ENCODE data around the gene YAP1.
"Not testable (repeated sequence)": the region's sequence is repeated elsewhere in the genome, so short reads cannot be mapped to it uniquely, and the experiment has no call there.

The YAP1 gene

GRCh38 chr11:102256251-102256650 is 146.0 kb downstream of the YAP1 start:
- Histone ChIP-seq H3K36me3 (no peaks in the 10 kb centered on the region), H3K27me3 (no peaks in the 10 kb centered on the region), H3K4me1 (ENCODE audit: control insufficient read depth in 1 of 2, insufficient read depth in 1 of 2, low read depth in 1 of 2, low read length in 1 of 2) (no peaks in the 10 kb centered on the region), H3K4me3 (ENCODE audit: low read depth in 1 of 2, low read length in 1 of 2) (no peak overlapping the region), H3K27ac (no peak overlapping the region), H3K9me3 (no peaks in the 10 kb centered on the region)
- no peak for TF ChIP-seq CTCF (IDR thresholded peaks at IDR 0.05)

DNA sequence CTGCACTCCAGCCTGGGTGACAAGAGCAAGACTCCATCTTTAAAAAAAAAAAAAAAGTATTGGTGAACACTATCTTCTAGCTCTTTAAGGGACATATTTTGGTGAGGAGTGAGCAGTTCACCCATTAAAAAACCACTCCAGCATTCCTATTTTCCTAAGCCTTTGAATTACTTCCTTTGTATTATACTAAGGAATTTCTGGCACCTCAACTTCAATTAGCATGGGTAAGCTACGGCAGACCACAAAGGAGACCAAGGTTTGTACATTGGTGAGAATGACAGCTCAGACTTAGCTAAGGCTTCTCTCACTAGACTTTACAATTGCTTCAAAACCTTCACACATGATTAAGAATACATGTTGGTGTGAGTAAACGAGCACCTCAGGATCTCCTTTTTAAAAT is 150.0 kb downstream of the YAP1 start:
- Histone ChIP-seq H3K4me3 (ENCODE audit: low read depth in 1 of 2, low read length in 1 of 2) (no peak overlapping the region), H3K36me3 (no peaks in the 10 kb centered on the region), H3K4me1 (ENCODE audit: control insufficient read depth in 1 of 2, insufficient read depth in 1 of 2, low read depth in 1 of 2, low read length in 1 of 2) (no peaks in the 10 kb centered on the region), H3K9me3 (no peaks in the 10 kb centered on the region), H3K27me3 (peaks cover 5% of the 10 kb centered on the region), H3K27ac (no peak overlapping the region)
- no peak for TF ChIP-seq CTCF (IDR thresholded peaks at IDR 0.05)

DNA sequence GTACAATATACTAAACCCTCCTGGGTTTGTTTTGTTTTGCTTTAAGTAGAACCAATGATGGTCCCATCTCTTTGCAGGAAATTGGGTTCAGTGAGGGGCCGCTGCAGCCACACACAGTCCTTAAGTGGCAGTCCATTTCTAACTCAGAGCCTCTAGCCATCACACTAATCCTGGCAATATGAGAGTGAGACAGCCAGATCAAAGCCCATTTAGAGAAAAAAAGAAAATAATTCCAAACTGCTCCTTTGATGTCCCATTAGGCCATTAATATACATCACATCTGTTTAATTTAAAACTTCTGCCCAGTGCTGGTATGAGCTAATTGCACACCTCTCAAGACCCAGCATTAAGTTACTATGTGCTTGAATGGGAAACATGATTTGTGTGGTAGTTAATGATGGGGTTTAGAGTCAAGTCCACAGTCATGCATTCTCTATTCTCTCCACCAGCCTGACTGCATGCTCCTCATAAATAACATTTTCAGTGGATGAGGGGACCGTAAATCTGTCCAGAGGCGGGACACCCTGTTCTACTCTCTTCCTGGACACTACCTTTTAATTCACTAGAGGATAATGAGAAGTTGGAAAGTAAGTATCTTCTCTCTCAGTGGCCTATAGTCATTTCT is 153.2 kb downstream of the YAP1 start:
- Histone ChIP-seq H3K27me3 (peaks cover 31% of the 10 kb centered on the region), H3K9me3 (no peaks in the 10 kb centered on the region), H3K4me3 (ENCODE audit: low read depth in 1 of 2, low read length in 1 of 2) (no peak overlapping the region), H3K27ac (no peak overlapping the region), H3K4me1 (ENCODE audit: control insufficient read depth in 1 of 2, insufficient read depth in 1 of 2, low read depth in 1 of 2, low read length in 1 of 2) (peaks cover 0 to 2% of the 10 kb centered on the region in 2 experiments), H3K36me3 (no peaks in the 10 kb centered on the region)
- TF ChIP-seq CTCF (IDR thresholded peaks at IDR 0.05) = no peak

DNA sequence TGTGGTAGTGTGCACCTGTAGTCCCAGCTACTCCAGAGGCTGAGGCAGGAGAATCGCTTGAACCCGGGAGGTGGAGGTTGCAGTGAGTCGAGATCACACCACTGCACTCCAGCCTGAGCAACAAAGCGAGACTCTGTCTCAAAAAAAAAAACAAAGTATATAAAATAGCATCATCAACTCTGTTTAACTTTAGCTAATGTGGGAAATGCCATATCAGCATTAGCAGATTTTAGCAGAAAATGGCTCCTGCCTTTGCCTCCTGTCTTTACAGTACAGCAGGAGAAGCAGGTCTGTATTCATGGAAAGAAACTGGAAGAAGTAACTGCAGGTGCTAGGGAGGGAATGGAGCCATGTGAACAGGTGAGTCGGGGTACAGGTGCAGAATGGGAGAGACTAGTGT is 154.5 kb downstream of the YAP1 start:
- H3K36me3 ChIP-seq; H3K4me1 ChIP-seq (ENCODE audit: control insufficient read depth in 1 of 2, insufficient read depth in 1 of 2, low read depth in 1 of 2, low read length in 1 of 2); H3K27ac ChIP-seq; H3K4me3 ChIP-seq (ENCODE audit: low read depth in 1 of 2, low read length in 1 of 2); H3K9me3 ChIP-seq: not testable (repeated sequence)
- H3K27me3 ChIP-seq = peaks cover 43% of the 10 kb centered on the region

- no peak for TF ChIP-seq CTCF (IDR thresholded peaks at IDR 0.05)
- Histone ChIP-seq H3K36me3 (no peaks in the 10 kb centered on the region), H3K4me3 (ENCODE audit: low read depth in 1 of 2, low read length in 1 of 2) (no peak overlapping the region), H3K27ac (no peak overlapping the region), H3K9me3 (no peaks in the 10 kb centered on the region), H3K27me3 (peaks cover 57% of the 10 kb centered on the region), H3K4me1 (ENCODE audit: control insufficient read depth in 1 of 2, insufficient read depth in 1 of 2, low read depth in 1 of 2, low read length in 1 of 2) (peaks cover 0 to 6% of the 10 kb centered on the region in 2 experiments)
Observed at GRCh38 chr11:102266099-102266498, 155.9 kb downstream of the YAP1 start.

- Histone ChIP-seq H3K4me1 (ENCODE audit: control insufficient read depth in 1 of 2, insufficient read depth in 1 of 2, low read depth in 1 of 2, low read length in 1 of 2) (peaks cover 0 to 6% of the 10 kb centered on the region in 2 experiments), H3K27me3 (peaks cover 72% of the 10 kb centered on the region), H3K9me3 (no peaks in the 10 kb centered on the region), H3K27ac (no peak overlapping the region), H3K4me3 (ENCODE audit: low read depth in 1 of 2, low read length in 1 of 2) (no peak overlapping the region), H3K36me3 (no peaks in the 10 kb centered on the region)
- TF ChIP-seq CTCF (IDR thresholded peaks at IDR 0.05) = no peak
Observed at GRCh38 chr11:102267609-102268008, 157.4 kb downstream of the YAP1 start.
